Activated CD8-positive, alpha-beta memory T cell treated with anti-CD3 and anti-CD28 coated beads, Interleukin-2, amount 10 ng/mL, durations not matched to agents 7 days and 5 days (primary cell): ENCODE data around the gene NOC4L. TPM values are rescaled to one million over a fixed set of nuclear protein-coding genes. Genes with fewer than 3 reads are reported as not detected.

ENCODE experiments used
- ATAC-seq: fragments of 150-1000 bp; cut with Tn5 transposase; one replicate; pipeline ENCODE4 v1.10.0; 2021; ENCODE audit warnings: moderate library complexity
- CTCF ChIA-PET: fragments of 350-600 bp; sonication (Branson Sonifier 250); formaldehyde crosslinking; loops from one replicate; lab custom pipeline; 2021; ENCODE audit warnings: antibody characterized with exemption; lab: Charles Lee
- DNase-seq: peaks from one replicate; pipeline ENCODE4 v3.0.0-alpha.2; 2020
- H3K27ac Mint-ChIP-seq: one replicate; pipeline ENCODE4 v1.8.0; 2021; ENCODE audit warnings: mild to moderate bottlenecking, mixed read lengths
- H3K27me3 Mint-ChIP-seq: one replicate; pipeline ENCODE4 v1.8.0; 2021; ENCODE audit warnings: mixed read lengths
- H3K36me3 Mint-ChIP-seq: one replicate; pipeline ENCODE4 v1.8.0; 2021; ENCODE audit warnings: mild to moderate bottlenecking, mixed read lengths
- H3K4me1 Mint-ChIP-seq: one replicate; pipeline ENCODE4 v1.8.0; 2021; ENCODE audit warnings: mixed read lengths
- H3K4me3 Mint-ChIP-seq: one replicate; pipeline ENCODE4 v1.8.0; 2021; ENCODE audit warnings: mild to moderate bottlenecking, moderate library complexity, mixed read lengths
- H3K9me3 Mint-ChIP-seq: one replicate; pipeline ENCODE4 v1.8.0; 2022; ENCODE audit warnings: low read depth, mixed read lengths
- total RNA-seq, 2 experiments: library from RNA; stranded (reverse); gene quantifications; one replicate each; pipeline ENCODE4 v1.2.3, GENCODE V29; 2021

NOC4L gene
- total RNA-seq, 2 experiments from 2014 or later, result 38.0 to 42.9 TPM

GRCh38 chr12:132111654-132112304 is 32.5 kb upstream of the NOC4L start:
- no peaks in the 10 kb centered on the region for H3K9me3 Mint-ChIP-seq
- H3K36me3 Mint-ChIP-seq, result peaks cover 16% of the 10 kb centered on the region
- ATAC-seq (no peak), DNase-seq (no peak)
- no peaks in the 10 kb centered on the region for H3K27me3 Mint-ChIP-seq
- no peak overlapping the region for H3K4me3 Mint-ChIP-seq
- H3K4me1 Mint-ChIP-seq, result peaks cover 8% of the 10 kb centered on the region
- no peak overlapping the region for H3K27ac Mint-ChIP-seq
- CTCF ChIA-PET, result no interaction called here

GRCh38 chr12:132114667-132115066 is 29.6 kb upstream of the NOC4L start:
- H3K36me3 Mint-ChIP-seq, result peaks cover 13% of the 10 kb centered on the region
- H3K27ac Mint-ChIP-seq, result no peak overlapping the region
- H3K4me1 Mint-ChIP-seq, result peaks cover 8% of the 10 kb centered on the region
- H3K9me3 Mint-ChIP-seq, result no peaks in the 10 kb centered on the region
- CTCF ChIA-PET, result no interaction called here
- no peak for DNase-seq
- no peaks in the 10 kb centered on the region for H3K27me3 Mint-ChIP-seq
- no peak overlapping the region for H3K4me3 Mint-ChIP-seq
- ATAC-seq, result no peak

GRCh38 chr12:132115500-132115899 is 28.8 kb upstream of the NOC4L start:
- no peak for DNase-seq
- H3K9me3 Mint-ChIP-seq, result no peaks in the 10 kb centered on the region
- peaks cover 9% of the 10 kb centered on the region for H3K36me3 Mint-ChIP-seq
- no peaks in the 10 kb centered on the region for H3K27me3 Mint-ChIP-seq
- ATAC-seq, result no peak
- CTCF ChIA-PET, result no interaction called here
- H3K4me3 Mint-ChIP-seq, result no peak overlapping the region
- peaks cover 8% of the 10 kb centered on the region for H3K4me1 Mint-ChIP-seq
- no peak overlapping the region for H3K27ac Mint-ChIP-seq

GRCh38 chr12:132116709-132117557 is 27.3 kb upstream of the NOC4L start:
- Mint-ChIP-seq H3K27ac (no peak overlapping the region), H3K27me3 (no peaks in the 10 kb centered on the region), H3K9me3 (no peaks in the 10 kb centered on the region), H3K4me1 (peaks cover 8% of the 10 kb centered on the region), H3K4me3 (no peak overlapping the region), H3K36me3 (peaks cover 7% of the 10 kb centered on the region)
- CTCF ChIA-PET, result no interaction called here
- ATAC-seq (no peak), DNase-seq (no peak)

- H3K4me1 Mint-ChIP-seq, result peaks cover 8% of the 10 kb centered on the region
- H3K4me3 Mint-ChIP-seq, result no peak overlapping the region
- ATAC-seq (no peak), DNase-seq (no peak)
- no peaks in the 10 kb centered on the region for H3K9me3 Mint-ChIP-seq
- H3K27me3 Mint-ChIP-seq, result no peaks in the 10 kb centered on the region
- no peak overlapping the region for H3K27ac Mint-ChIP-seq
- CTCF ChIA-PET, result no interaction called here
- H3K36me3 Mint-ChIP-seq, result peaks cover 7% of the 10 kb centered on the region
Observed at GRCh38 chr12:132117558-132117875, 26.7 kb upstream of the NOC4L start.

GRCh38 chr12:132118876-132119275 is 25.4 kb upstream of the NOC4L start:
- Mint-ChIP-seq H3K4me1 (peaks cover 8% of the 10 kb centered on the region), H3K9me3 (no peaks in the 10 kb centered on the region), H3K4me3 (no peak overlapping the region), H3K27ac (no peak overlapping the region), H3K36me3 (peaks cover 12% of the 10 kb centered on the region), H3K27me3 (no peaks in the 10 kb centered on the region)
- ATAC-seq (no peak), DNase-seq (no peak)
- CTCF ChIA-PET, result no interaction called here

- DNase-seq (no peak), ATAC-seq (no peak)
- Mint-ChIP-seq H3K4me3 (no peak overlapping the region), H3K27ac (no peak overlapping the region), H3K4me1 (no peaks in the 10 kb centered on the region), H3K27me3 (no peaks in the 10 kb centered on the region), H3K36me3 (peaks cover 22% of the 10 kb centered on the region), H3K9me3 (no peaks in the 10 kb centered on the region)
- CTCF ChIA-PET, result no interaction called here
Observed at GRCh38 chr12:132121283-132121682, 23.0 kb upstream of the NOC4L start.

GRCh38 chr12:132123970-132124765 is 20.1 kb upstream of the NOC4L start:
- Mint-ChIP-seq H3K4me1 (no peaks in the 10 kb centered on the region), H3K9me3 (peaks cover 2% of the 10 kb centered on the region), H3K27me3 (no peaks in the 10 kb centered on the region), H3K27ac (no peak overlapping the region), H3K36me3 (peaks cover 45% of the 10 kb centered on the region), H3K4me3 (no peak overlapping the region)
- DNase-seq, result no peak
- no peak for ATAC-seq
- CTCF ChIA-PET, result no interaction called here

GRCh38 chr12:132124766-132125425 is 19.4 kb upstream of the NOC4L start:
- Mint-ChIP-seq H3K27ac (no peak overlapping the region), H3K27me3 (no peaks in the 10 kb centered on the region), H3K4me1 (no peaks in the 10 kb centered on the region), H3K9me3 (peaks cover 2% of the 10 kb centered on the region), H3K36me3 (peaks cover 48% of the 10 kb centered on the region), H3K4me3 (no peak overlapping the region)
- CTCF ChIA-PET, result no interaction called here
- DNase-seq, result no peak
- no peak for ATAC-seq

- Mint-ChIP-seq H3K36me3 (peaks cover 48% of the 10 kb centered on the region), H3K4me3 (no peak overlapping the region), H3K9me3 (peaks cover 2% of the 10 kb centered on the region), H3K27me3 (no peaks in the 10 kb centered on the region), H3K4me1 (no peaks in the 10 kb centered on the region), H3K27ac (no peak overlapping the region)
- no peak for ATAC-seq
- CTCF ChIA-PET, result no interaction called here
- no peak for DNase-seq
Observed at GRCh38 chr12:132125736-132126135, 18.5 kb upstream of the NOC4L start.

GRCh38 chr12:132127041-132127440 is 17.2 kb upstream of the NOC4L start:
- DNase-seq (no peak), ATAC-seq (no peak)
- Mint-ChIP-seq H3K27ac (no peak overlapping the region), H3K36me3 (peaks cover 48% of the 10 kb centered on the region), H3K9me3 (peaks cover 2% of the 10 kb centered on the region), H3K27me3 (no peaks in the 10 kb centered on the region), H3K4me1 (no peaks in the 10 kb centered on the region), H3K4me3 (no peak overlapping the region)
- CTCF ChIA-PET, result no interaction called here

- Mint-ChIP-seq H3K27me3 (no peaks in the 10 kb centered on the region), H3K36me3 (peaks cover 42% of the 10 kb centered on the region), H3K4me1 (no peaks in the 10 kb centered on the region), H3K27ac (no peak overlapping the region), H3K4me3 (no peak overlapping the region), H3K9me3 (peaks cover 2% of the 10 kb centered on the region)
- ATAC-seq, result no peak
- DNase-seq, result no peak
- CTCF ChIA-PET, result no interaction called here
Observed at GRCh38 chr12:132129007-132129406, 15.2 kb upstream of the NOC4L start.

GRCh38 chr12:132130690-132131089 is 13.6 kb upstream of the NOC4L start:
- H3K9me3 Mint-ChIP-seq, result peaks cover 2% of the 10 kb centered on the region

More at GRCh38 chr12:132130690-132131089, 13.6 kb upstream of the NOC4L start:
- H3K4me3 Mint-ChIP-seq, result no peak overlapping the region
- peaks cover 33% of the 10 kb centered on the region for H3K36me3 Mint-ChIP-seq
- no peaks in the 10 kb centered on the region for H3K4me1 Mint-ChIP-seq
- H3K27me3 Mint-ChIP-seq, result no peaks in the 10 kb centered on the region
- CTCF ChIA-PET, result interaction anchor here (1.0 kb wide), 1 partner anchor 88 kb away, joined by 3 read pairs; no protein-coding TSS in a partner anchor
- DNase-seq, result no peak
- no peak overlapping the region for H3K27ac Mint-ChIP-seq
- ATAC-seq, result no peak
